GM12801 (cell line): ENCODE data around the gene BAG3.

Source experiments
- CTCF ChIP-seq: IDR thresholded peaks from one replicate; pipeline ENCODE4 v1.5.1; 2011; ENCODE audit warnings: control low read depth; ENCODE audit not compliant: insufficient read length; ENCODE audit errors: extremely low read depth

Gene BAG3

GRCh38 chr10:119677904-119678755 is 26.9 kb downstream of the BAG3 start:
- TF ChIP-seq CTCF, result no peak

- no peak for TF ChIP-seq CTCF
These were observed 28.3 kb downstream of the BAG3 start for GRCh38 chr10:119679480-119679829.

- no peak for TF ChIP-seq CTCF
These were observed 28.9 kb downstream of the BAG3 start for GRCh38 chr10:119680050-119680449.

- no peak for TF ChIP-seq CTCF
These were observed 29.5 kb downstream of the BAG3 start for GRCh38 chr10:119680650-119681081.

- no peak for TF ChIP-seq CTCF
These were observed 35.4 kb downstream of the BAG3 start for GRCh38 chr10:119686465-119687191.

GRCh38 chr10:119687192-119688032 is 36.2 kb downstream of the BAG3 start:
- no peak for TF ChIP-seq CTCF

- TF ChIP-seq CTCF, result no peak
These were observed 36.9 kb downstream of the BAG3 start for GRCh38 chr10:119688033-119688508.
